H1 (cell line): Measurements from ENCODE around the gene STRADB. TPM values are rescaled to one million over a fixed set of nuclear protein-coding genes. Genes with fewer than 3 reads are reported as not detected.

ENCODE experiments used
- CTCF ChIA-PET: fragments of 300-600 bp; sonication (Branson Sonifier 250); formaldehyde crosslinking; loops from one replicate; lab custom pipeline; 2021; ENCODE audit not compliant: partially characterized antibody; lab: Charles Lee
- POLR2A ChIA-PET: fragments of 300-600 bp; sonication (Branson Sonifier 250); formaldehyde crosslinking; loops from one replicate; lab custom pipeline; 2021; ENCODE audit warnings: inconsistent platforms; ENCODE audit not compliant: partially characterized antibody; lab: Charles Lee
- DNase-seq, 2 experiments: peaks; one replicate each; pipeline versions ENCODE4 v3.0.0 to v3.0.0-alpha.2; 2010 to 2022; ENCODE audit warnings: low spot score in 2 of 2, low read depth in 1 of 2, mixed read lengths in 1 of 2
- FAIRE-seq: peaks from 2 replicates; lab custom pipeline; 2011; peaks lifted over from hg19 to GRCh38; lab: Jason Lieb, UNC
- H2AFZ ChIP-seq: 2 replicates; pipeline ENCODE4 v1.8.1; 2012; ENCODE audit warnings: low read length, inconsistent platforms
- H2AK5ac ChIP-seq: 2 replicates; pipeline ENCODE4 v1.6.1; 2013; ENCODE audit warnings: low read depth, low read length
- H2BK120ac ChIP-seq: replicated peaks from 2 replicates; pipeline ENCODE3; 2013; ENCODE audit warnings: low read depth, low read length, inconsistent platforms
- H2BK12ac ChIP-seq: 2 replicates; pipeline ENCODE4 v1.6.1; 2013; ENCODE audit warnings: low read depth, low read length
- H2BK15ac ChIP-seq: 2 replicates; pipeline ENCODE4 v1.6.1; 2013; ENCODE audit warnings: low read length
- H2BK20ac ChIP-seq: 2 replicates; pipeline ENCODE4 v1.6.1; 2013; ENCODE audit warnings: low read length
- H2BK5ac ChIP-seq: 2 replicates; pipeline ENCODE4 v1.6.1; 2013; ENCODE audit warnings: low read depth, low read length
- H3K14ac ChIP-seq: 2 replicates; pipeline ENCODE4 v1.6.1; 2013; ENCODE audit warnings: inconsistent platforms; ENCODE audit not compliant: insufficient read length
- H3K18ac ChIP-seq: 2 replicates; pipeline ENCODE4 v1.6.1; 2013; ENCODE audit warnings: low read length; ENCODE audit errors: extremely low read depth
- H3K23ac ChIP-seq: 2 replicates; pipeline ENCODE4 v1.6.1; 2013; ENCODE audit warnings: inconsistent platforms; ENCODE audit not compliant: insufficient read length
- H3K23me2 ChIP-seq: 2 replicates; pipeline ENCODE4 v1.6.1; 2013; ENCODE audit warnings: low read depth, low read length
- H3K27ac ChIP-seq: 2 replicates; pipeline ENCODE4 v1.6.1; 2011; ENCODE audit warnings: low read depth, low read length, inconsistent platforms
- H3K27me3 ChIP-seq, 4 experiments: replicated peaks in 1 of 4; 1 replicate in 1 of 4; 2 replicates in 3 of 4; pipeline versions ENCODE4 v1.6.1 to v1.8.1; 2011 to 2013; ENCODE audit warnings: low read length in 3 of 4, mild to moderate bottlenecking in 3 of 4, inconsistent platforms in 2 of 4, mixed read lengths in 2 of 4, moderate library complexity in 1 of 4; ENCODE audit not compliant: control insufficient read depth in 3 of 4, insufficient read depth in 3 of 4; ENCODE audit errors: extremely low read depth in 1 of 4
- H3K36me3 ChIP-seq, 4 experiments: 2 replicates each; pipeline versions ENCODE4 v1.6.1 to v1.8.1; 2011 to 2013; ENCODE audit warnings: mild to moderate bottlenecking in 4 of 4, low read length in 3 of 4, moderate library complexity in 2 of 4, control low read depth in 1 of 4, inconsistent platforms in 1 of 4; ENCODE audit not compliant: insufficient read depth in 4 of 4, control insufficient read depth in 2 of 4
- H3K4ac ChIP-seq: replicated peaks from 2 replicates; pipeline ENCODE3; 2013; ENCODE audit warnings: low read length, low read depth, mixed read lengths, inconsistent platforms; ENCODE audit not compliant: insufficient read length
- H3K4me1 ChIP-seq, 4 experiments: replicated peaks in 1 of 4; 1 replicate in 1 of 4; 2 replicates in 3 of 4; pipeline versions ENCODE4 v1.6.1 to v1.8.1; 2011 to 2013; ENCODE audit warnings: low read length in 3 of 4, inconsistent platforms in 2 of 4, mixed read lengths in 1 of 4; ENCODE audit not compliant: insufficient read depth in 4 of 4, control insufficient read depth in 3 of 4
- H3K4me2 ChIP-seq, 2 experiments: 2 replicates each; pipeline versions ENCODE4 v1.6.1 to v1.8.1; 2011 to 2013; ENCODE audit warnings: low read depth in 2 of 2, low read length in 2 of 2, control low read depth in 1 of 2, inconsistent platforms in 1 of 2, mild to moderate bottlenecking in 1 of 2; ENCODE audit not compliant: insufficient read depth in 1 of 2
- H3K4me3 ChIP-seq, 4 experiments: fragments of 200-600, 300-600 bp in 1 of 4; sonication (generic), shearing (Covaris generic), sonication (Bioruptor Twin) in 1 of 4; 2 replicates each; pipeline versions ENCODE4 v1.5.1 to v1.8.1; 2011 to 2016; ENCODE audit warnings: low read length in 4 of 4, low read depth in 3 of 4, control low read depth in 2 of 4, inconsistent platforms in 2 of 4, mild to moderate bottlenecking in 2 of 4, mixed read lengths in 1 of 4, moderate library complexity in 1 of 4; ENCODE audit not compliant: insufficient read depth in 2 of 4; ENCODE audit errors: extremely low read depth in 1 of 4
- H3K56ac ChIP-seq: replicated peaks from 2 replicates; pipeline ENCODE3; 2013; ENCODE audit warnings: low read depth, mild to moderate bottlenecking, mixed read lengths, low read length, inconsistent platforms; ENCODE audit not compliant: insufficient read length
- H3K79me1 ChIP-seq: 2 replicates; pipeline ENCODE4 v1.6.1; 2013; ENCODE audit warnings: low read depth, low read length, control low read depth
- H3K79me2 ChIP-seq, 2 experiments: 2 replicates each; pipeline versions ENCODE4 v1.6.1 to v1.8.1; 2012 to 2013; ENCODE audit warnings: low read length in 2 of 2, mild to moderate bottlenecking in 2 of 2, inconsistent platforms in 1 of 2; ENCODE audit not compliant: insufficient read depth in 2 of 2, control insufficient read depth in 1 of 2
- H3K9ac ChIP-seq, 4 experiments: replicated peaks in 1 of 4; 1 replicate in 1 of 4; 2 replicates in 3 of 4; pipeline versions ENCODE4 v1.6.1 to v1.8.1; 2011 to 2013; ENCODE audit warnings: low read depth in 3 of 4, low read length in 3 of 4, control low read depth in 2 of 4, mild to moderate bottlenecking in 2 of 4, moderate library complexity in 2 of 4, inconsistent platforms in 1 of 4; ENCODE audit errors: extremely low read depth in 1 of 4
- H3K9me3 ChIP-seq, 2 experiments: 2 replicates each; pipeline versions ENCODE4 v1.6.1 to v1.8.1; 2012 to 2013; ENCODE audit warnings: mild to moderate bottlenecking in 2 of 2, moderate library complexity in 2 of 2, control low read depth in 1 of 2, inconsistent platforms in 1 of 2, low read depth in 1 of 2, low read length in 1 of 2, mixed read lengths in 1 of 2; ENCODE audit not compliant: insufficient read depth in 2 of 2
- H4K20me1 ChIP-seq, 2 experiments: replicated peaks in 1 of 2; 2 replicates each; pipeline versions ENCODE3 to v1.8.1; 2011 to 2013; ENCODE audit warnings: inconsistent platforms in 2 of 2, low read length in 2 of 2, mild to moderate bottlenecking in 1 of 2; ENCODE audit not compliant: insufficient read depth in 2 of 2, control insufficient read depth in 1 of 2
- H4K5ac ChIP-seq: 2 replicates; pipeline ENCODE4 v1.6.1; 2013; ENCODE audit warnings: low read length, low read depth, mixed read lengths, inconsistent platforms; ENCODE audit not compliant: insufficient read length
- H4K8ac ChIP-seq: 2 replicates; pipeline ENCODE4 v1.8.0; 2013; ENCODE audit warnings: mild to moderate bottlenecking, moderate library complexity, low read length, inconsistent platforms; ENCODE audit not compliant: insufficient read depth; ENCODE audit errors: extremely low read depth
- H4K91ac ChIP-seq: replicated peaks from 2 replicates; pipeline ENCODE3; 2013; ENCODE audit warnings: low read length, mixed read lengths, inconsistent platforms; ENCODE audit not compliant: insufficient read length
- WGBS, 2 experiments: shearing (Covaris generic) in 1 of 2; methylation state at CpG; one replicate each; pipeline versions ENCODE4 v1.1.6 to v1.1.7; 2013 to 2015; ENCODE audit warnings: low lambda C conversion rate in 2 of 2, mixed read lengths in 2 of 2, inconsistent platforms in 1 of 2, low coverage in 1 of 2, missing lambda C conversion rate in 1 of 2; ENCODE audit not compliant: insufficient replicate concordance in 2 of 2, insufficient coverage in 1 of 2, insufficient read length in 1 of 2; ENCODE audit errors: extremely low coverage in 1 of 2, missing lambda C conversion rate in 1 of 2; 5-methylcytosine and 5-hydroxymethylcytosine counted together
- polyA plus RNA-seq, 7 experiments: library from polyadenylated mRNA; depleted of rRNA in 3 of 7; stranded (reverse) in 5 of 7; unstranded in 2 of 7; fragments of >200 nt in 5 of 7; fragments of 200-250 nt in 2 of 7; gene quantifications; 1 replicate in 5 of 7; 2 replicates in 1 of 7; 4 replicates in 1 of 7; pipeline versions ENCODE4 v1.2.1 to v1.2.3, GENCODE V29; 2011 to 2013; ENCODE audit warnings: missing spikeins in 2 of 7, mixed read lengths in 2 of 7
- total RNA-seq: library from RNA; stranded (reverse); fragmentation: NEBNext Ultra II Directional; extraction: Animal tissue kit (Norgen Biotek cat#: 25700); gene quantifications from 2 replicates; pipeline ENCODE4 v1.2.1, GENCODE V29; 2021

Gene STRADB
- total and polyA plus RNA-seq, 2 of the 8 experiments (the other 6 are each of a cell fraction or from before 2014, with no cell fraction given): 20.9 to 34.9 TPM

- Histone ChIP-seq H3K27me3 (no peaks in the 10 kb centered on the region), H3K79me1 (no peaks in the 10 kb centered on the region), H4K20me1 (no peaks in the 10 kb centered on the region), H3K14ac (no peak overlapping the region), H2BK15ac (no peak overlapping the region), H2BK12ac (no peak overlapping the region), H2AFZ (no peak overlapping the region), H3K4me1 (no peaks in the 10 kb centered on the region; a peak in 1 of 7 replicates), H3K23ac (no peak overlapping the region), H3K27ac (no peak overlapping the region), H3K4ac (no peak overlapping the region), H2AK5ac (no peak overlapping the region), H3K9ac (no peak overlapping the region), H4K8ac (no peak overlapping the region), H3K18ac (no peak overlapping the region), H3K79me2 (peaks cover 0 to 8% of the 10 kb centered on the region in 2 experiments; a peak in 2 of 4 replicates), H3K4me2 (peak overlapping the region; percentile 69 to 76), H4K5ac (no peak overlapping the region), H2BK20ac (no peak overlapping the region), H2BK120ac (no peak overlapping the region), H3K36me3 (no peaks in the 10 kb centered on the region), H3K56ac (no peak overlapping the region), H3K9me3 (no peaks in the 10 kb centered on the region), H3K23me2 (peaks cover 9% of the 10 kb centered on the region; the same call in 1 of the 2 replicates), H4K91ac (no peak overlapping the region), H2BK5ac (no peak overlapping the region), H3K4me3 (peak overlapping the region in 3 of 4 experiments; percentile 1 to 96 (median 94); a peak in 4 of 8 replicates)
- 81% methylated on average over 6 of the region's 6 CpGs; no CpG with 5 or more reads in 1 of the 2 experiments for WGBS, 2 experiments
- ChIA-PET POLR2A (interaction anchor here (0.9 to 2.6 kb wide), 3 partner anchors 8 to 13 kb away, joined by 4 to 9 read pairs (median 9); no protein-coding TSS in a partner anchor), CTCF (interaction anchor here (0.6 to 1.4 kb wide), 3 partner anchors 14 to 248 kb away, joined by 3 to 4 read pairs (median 3); no protein-coding TSS in a partner anchor)
- DNase-seq (no peak), FAIRE-seq (no peak)
Measured at GRCh38 chr2:201452922-201453643, 1.5 kb downstream of the STRADB start.
